Measurements from ENCODE around the gene DPH5.

The DPH5 gene

DNA sequence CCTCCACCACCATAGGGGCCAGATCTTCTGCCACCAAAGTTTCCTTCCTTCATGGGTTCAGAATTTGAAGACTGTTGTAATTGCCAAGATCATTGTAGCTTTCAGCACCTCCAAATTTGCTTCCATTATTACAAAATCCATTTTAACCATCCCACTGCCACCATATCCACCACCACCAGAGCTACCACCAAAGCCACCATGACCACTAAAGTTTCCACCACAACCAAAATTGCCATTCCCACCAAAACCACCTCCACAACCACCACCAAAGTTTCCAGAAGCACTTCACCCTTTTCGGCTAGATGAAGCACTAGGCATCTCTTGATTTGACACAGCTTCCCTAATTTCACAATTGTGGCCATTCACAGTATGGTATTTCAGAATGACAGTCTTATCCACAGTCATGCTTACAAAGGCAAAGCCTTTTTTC lies 84.5 kb downstream of the DPH5 start:
- no peak for DNase-seq

Measured in fibroblast of skin of back (primary cell).